Kidney (tissue), 14 donors: ENCODE results near the gene TOMM34. TPM values are rescaled to one million over a fixed set of nuclear protein-coding genes. Genes with fewer than 3 reads are reported as not detected.

Source experiments
- DNase-seq, 5 donors: peaks; one replicate each; pipeline ENCODE4 v3.0.0-alpha.2; 2013 to 2020
- FAIRE-seq: peaks from 2 replicates; lab custom pipeline; 2012; peaks lifted over from hg19 to GRCh38; lab: Jason Lieb, UNC
- H3K27ac ChIP-seq, 2 donors: one replicate each; pipeline ENCODE4 v1.7.0; 2013; ENCODE audit warnings: low read depth in 2 of 2, low read length in 2 of 2, inconsistent platforms in 1 of 2
- H3K27me3 ChIP-seq: one replicate; pipeline ENCODE4 v1.7.1; 2013; ENCODE audit warnings: low read length, inconsistent platforms; ENCODE audit not compliant: control insufficient read depth, insufficient read depth
- H3K36me3 ChIP-seq, 3 donors: one replicate each; pipeline versions ENCODE4 v1.7.0 to v1.7.1; 2013; ENCODE audit warnings: low read length in 3 of 3, control low read depth in 1 of 3, inconsistent platforms in 1 of 3; ENCODE audit not compliant: insufficient read depth in 3 of 3, control insufficient read depth in 2 of 3
- H3K4me1 ChIP-seq, 3 donors: one replicate each; pipeline versions ENCODE4 v1.7.0 to v1.7.1; 2013; ENCODE audit warnings: low read length in 3 of 3, inconsistent platforms in 1 of 3, low read depth in 1 of 3; ENCODE audit not compliant: control insufficient read depth in 2 of 3, insufficient read depth in 2 of 3
- H3K4me3 ChIP-seq, 3 donors: one replicate each; pipeline versions ENCODE4 v1.7.0 to v1.8.1; 2013; ENCODE audit warnings: low read length in 3 of 3, control low read depth in 1 of 3, inconsistent platforms in 1 of 3
- H3K9ac ChIP-seq, 3 donors: one replicate each; pipeline versions ENCODE4 v1.7.0 to v1.7.1; 2013; ENCODE audit warnings: low read length in 3 of 3, control low read depth in 1 of 3, inconsistent platforms in 1 of 3
- H3K9me3 ChIP-seq, 3 donors: one replicate each; pipeline versions ENCODE4 v1.7.0 to v1.7.1; 2013; ENCODE audit warnings: low read length in 3 of 3, control low read depth in 1 of 3, inconsistent platforms in 1 of 3; ENCODE audit not compliant: control insufficient read depth in 2 of 3, insufficient read depth in 1 of 3
- CTCF ChIP-seq: IDR thresholded peaks from 3 replicates; pipeline ENCODE4 v1.5.1; 2012; ENCODE audit warnings: mild to moderate bottlenecking, moderate library complexity, borderline replicate concordance; ENCODE audit not compliant: insufficient read depth; ENCODE audit errors: extremely low read depth
- intact Hi-C: fragments of 100-400 bp; cut with DNase I; formaldehyde crosslinking; loops from one replicate; pipeline ENCODE4 v1.11.1; 2022
- polyA plus RNA-seq: library from polyadenylated mRNA; stranded (reverse); fragments of 350-450 nt; fragmentation: Illumina TruSeq; extraction: RNeasy Lipid Tissue Mini Kit (QIAGEN cat#74804); gene quantifications from one replicate; pipeline ENCODE4 v1.2.3, GENCODE V29; 2014; ENCODE audit warnings: low read depth, low replicate concordance; ENCODE audit not compliant: insufficient read depth
- total RNA-seq: library from RNA; stranded (reverse); fragmentation: NEBNext Ultra II Directional; extraction: Animal tissue kit (Norgen Biotek cat#: 25700); gene quantifications from one replicate; pipeline ENCODE4 v1.2.1, GENCODE V29; 2021
- donor health status: control.
- donor health status: control.
- donor health status: control.
- donor health status: control.
- donor health status: control.
- donor health status: DM: yes; HTN: yes; CAD: no.
- donor health status: Normal renal cell carcinoma (clear cell type).

Gene TOMM34
- total and polyA plus RNA-seq, 2 donors from 2014 or later: 18.8 to 39.6 TPM

- DNase-seq (peak in 2 of 5 donors; percentile 15 to 17), FAIRE-seq (no peak)
- H3K9ac ChIP-seq: no peak overlapping the region
These were observed 49.4 kb downstream of the TOMM34 start for GRCh38 chr20:44910690-44911262.

GRCh38 chr20:44909872-44910689, 50.1 kb downstream of the TOMM34 start, which contains the start of gene PABPC1L:
PABPC1L (plus strand) TSS chr20:44910060; CDS start chr20:44910144, 84 bp downstream.
- intact Hi-C loops: no loop called here
- H3K27me3 ChIP-seq: no peaks in the 10 kb centered on the region
- H3K36me3 ChIP-seq: peaks cover 12 to 21% (median 13%) of the 10 kb centered on the region in 3 donors
- DNase-seq: peak; percentile 76 to 91 (median 85)
- no peak for TF ChIP-seq CTCF
- no peak within 1 kb of the TSS for H3K27ac ChIP-seq
- H3K9ac ChIP-seq: peak within 1 kb of the TSS in 1 of 3 donors; percentile 24
- H3K4me3 ChIP-seq: peak within 1 kb of the TSS; percentile 22 to 76 (median 50)
- no peaks in the 10 kb centered on the region for H3K9me3 ChIP-seq
- no peak for FAIRE-seq
- peaks cover 0 to 8% (median 0%) of the 10 kb centered on the region in 3 donors for H3K4me1 ChIP-seq

More at GRCh38 chr20:44910690-44911262, 49.4 kb downstream of the TOMM34 start:
- intact Hi-C loops: no loop called here
- no peaks in the 10 kb centered on the region for H3K9me3 ChIP-seq
- peaks cover 0 to 8% (median 0%) of the 10 kb centered on the region in 3 donors for H3K4me1 ChIP-seq
- no peak overlapping the region for H3K27ac ChIP-seq
- H3K4me3 ChIP-seq: peak overlapping the region in 2 of 3 donors; percentile 22 to 76
- peaks cover 12 to 17% (median 13%) of the 10 kb centered on the region in 3 donors for H3K36me3 ChIP-seq
- TF ChIP-seq CTCF: no peak
- H3K27me3 ChIP-seq: no peaks in the 10 kb centered on the region

GRCh38 chr20:44908987-44909871, 51.0 kb downstream of the TOMM34 start:
- peaks cover 12 to 29% (median 20%) of the 10 kb centered on the region in 3 donors for H3K36me3 ChIP-seq
- H3K4me1 ChIP-seq: peaks cover 0 to 8% (median 0%) of the 10 kb centered on the region in 3 donors
- H3K9me3 ChIP-seq: no peaks in the 10 kb centered on the region
- H3K9ac ChIP-seq: no peak overlapping the region
- H3K27me3 ChIP-seq: no peaks in the 10 kb centered on the region
- no peak for TF ChIP-seq CTCF
- no peak overlapping the region for H3K27ac ChIP-seq
- intact Hi-C loops: no loop called here
- peak overlapping the region; percentile 22 to 76 (median 36) for H3K4me3 ChIP-seq
- FAIRE-seq (no peak), DNase-seq (no peak)
